Activated T-cell treated with anti-CD3 and anti-CD28 coated beads, Interleukin-2, amount 50 U/mL, for 1 hour (primary cell): Measurements from ENCODE around the gene CAMTA1.

Source experiments
- DNase-seq: peaks from one replicate; pipeline ENCODE4 v3.0.0-alpha.2; 2020

The CAMTA1 gene

DNA sequence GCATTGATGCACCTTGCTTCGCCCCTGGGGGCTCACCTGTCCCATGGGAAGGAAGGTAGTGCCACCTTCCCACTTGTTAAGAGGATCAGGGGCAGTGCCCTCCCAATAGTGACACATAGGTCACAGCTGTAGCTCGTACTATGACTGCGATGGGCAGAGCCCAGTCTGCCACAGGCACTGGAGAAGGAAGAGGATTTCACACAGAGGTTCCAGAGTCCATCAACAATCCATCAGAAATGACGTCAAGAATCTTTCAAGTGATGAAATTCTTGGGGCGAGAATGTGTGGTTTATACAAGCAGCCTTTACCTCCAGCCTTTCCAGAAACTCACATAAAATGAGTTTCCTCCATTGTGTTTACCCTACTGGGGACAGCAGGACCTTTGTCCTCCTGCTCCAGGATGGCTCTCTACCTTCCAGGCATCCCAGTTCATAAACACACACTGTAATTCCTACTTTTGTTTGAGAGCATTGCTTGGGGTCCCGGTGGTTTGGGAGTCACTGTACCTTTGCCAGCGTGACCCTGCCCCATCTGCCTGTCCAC, 725.2 kb downstream of the CAMTA1 start:
- no peak for DNase-seq

GRCh38 chr1:7511381-7511780, 726.1 kb downstream of the CAMTA1 start:
- no peak for DNase-seq

GRCh38 chr1:7513081-7513480, 727.8 kb downstream of the CAMTA1 start:
- no peak for DNase-seq

- DNase-seq: no peak
Observed at GRCh38 chr1:7515175-7515574, 729.9 kb downstream of the CAMTA1 start.

DNA sequence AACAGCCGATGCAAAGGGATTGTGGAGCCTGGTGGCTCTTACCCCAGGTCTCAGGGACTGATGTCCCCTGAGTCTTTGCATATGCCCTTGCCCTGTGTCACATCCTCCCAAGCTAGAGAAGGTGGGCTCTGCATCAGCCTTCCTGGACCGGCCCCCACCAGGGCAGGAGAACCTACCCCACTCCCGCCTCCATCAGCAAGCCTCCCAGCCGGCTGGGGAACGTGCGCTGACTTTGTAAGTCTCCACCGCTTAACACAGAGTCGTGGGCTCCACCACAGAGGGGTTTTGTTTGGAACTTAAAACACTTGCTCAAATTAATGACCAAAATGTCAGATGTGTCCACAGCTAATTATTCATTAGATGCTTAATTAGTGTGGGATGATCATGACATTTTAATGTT, 730.6 kb downstream of the CAMTA1 start:
- no peak for DNase-seq

DNA sequence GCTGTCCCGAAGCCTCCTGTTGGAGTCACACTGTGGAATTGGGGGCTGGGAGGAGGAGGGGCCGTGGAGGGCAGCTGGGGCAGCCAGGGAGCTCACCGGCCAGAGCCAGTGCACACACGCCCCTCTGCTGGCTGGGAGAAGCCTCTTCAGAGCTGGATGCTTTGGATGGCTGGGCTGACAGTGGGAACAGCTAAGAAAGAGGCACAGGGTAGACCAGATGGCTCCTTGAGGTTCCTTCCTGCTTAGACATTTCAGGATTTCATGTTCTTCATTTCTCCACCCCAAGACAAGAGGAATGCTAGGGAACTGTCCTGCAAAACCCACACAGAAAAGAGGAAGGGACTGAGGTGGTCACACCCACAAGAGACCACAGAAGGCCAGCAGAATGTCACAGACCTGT, 731.1 kb downstream of the CAMTA1 start:
- no peak for DNase-seq

DNA sequence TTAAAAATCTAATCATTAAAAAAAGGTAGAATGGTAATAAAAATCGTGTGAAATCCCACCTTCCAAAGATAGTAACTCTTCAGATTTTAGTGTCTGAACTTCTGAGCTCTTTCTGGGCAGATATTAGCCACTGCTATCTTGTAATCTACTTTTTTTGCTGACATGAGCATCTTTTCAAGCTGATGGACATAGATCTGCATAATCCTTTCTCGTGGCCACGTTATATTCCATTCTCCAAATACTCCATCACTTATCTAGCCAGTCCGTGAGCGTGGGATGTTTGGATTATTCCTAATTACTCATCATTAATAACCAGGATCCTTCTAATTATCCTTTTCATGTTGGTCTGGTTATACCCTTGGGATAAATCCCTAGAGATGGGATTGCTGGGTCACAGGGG, 731.7 kb downstream of the CAMTA1 start:
- DNase-seq: no peak

DNA sequence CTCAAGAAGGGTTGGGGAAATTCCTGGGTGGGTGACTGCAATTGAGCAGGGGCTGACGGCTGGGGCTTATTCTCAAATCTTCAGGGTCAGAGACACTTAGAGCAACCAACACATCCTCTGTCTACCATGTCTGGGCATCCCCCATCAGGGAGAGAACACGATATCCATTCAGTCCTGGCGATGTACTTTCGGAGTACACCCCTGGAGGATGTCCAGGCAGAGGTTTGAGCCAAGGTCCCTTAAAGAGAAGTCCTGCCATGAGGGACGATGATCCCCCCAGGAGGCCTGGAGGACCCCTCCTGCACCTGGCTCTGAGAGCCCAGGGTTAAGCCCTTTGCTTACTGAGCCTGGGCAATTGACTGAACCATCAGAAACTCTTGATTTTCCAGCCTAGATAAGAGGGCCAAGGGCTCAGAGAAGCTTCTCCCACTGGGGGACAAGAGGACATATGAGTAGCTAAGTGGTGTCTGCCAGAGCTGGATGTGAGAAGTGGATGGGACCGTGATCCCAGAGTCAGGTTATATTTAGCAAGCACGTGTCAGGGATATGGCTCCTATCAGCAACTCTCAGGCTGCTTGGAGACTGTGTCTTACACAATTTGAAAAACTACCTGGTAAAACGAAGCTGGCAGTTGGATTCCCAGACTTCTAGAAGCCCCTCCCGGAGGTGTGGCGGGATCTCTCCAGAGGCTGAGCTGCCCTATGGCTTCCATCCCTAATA, 732.5 kb downstream of the CAMTA1 start:
- DNase-seq: no peak

DNA sequence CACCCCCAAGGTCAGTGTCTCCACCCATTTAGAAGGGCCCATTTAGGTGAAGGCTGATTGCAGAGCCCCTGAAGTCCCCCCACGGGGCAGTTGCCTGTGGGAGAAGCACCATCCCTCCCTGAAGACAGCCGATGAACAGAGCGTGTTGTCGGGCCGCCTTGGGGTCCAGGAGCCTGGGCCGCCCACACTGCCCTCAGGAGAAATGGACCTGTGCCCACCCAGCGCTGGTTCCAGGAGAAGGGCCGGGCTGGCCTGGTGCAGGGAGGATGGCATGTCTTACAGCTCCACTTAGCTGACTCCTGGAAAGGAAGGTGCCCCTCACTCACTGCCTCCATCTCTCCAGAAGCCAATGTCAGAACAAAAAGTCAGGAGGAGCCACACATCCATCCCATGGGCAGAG, 733.2 kb downstream of the CAMTA1 start:
- DNase-seq: no peak

DNA sequence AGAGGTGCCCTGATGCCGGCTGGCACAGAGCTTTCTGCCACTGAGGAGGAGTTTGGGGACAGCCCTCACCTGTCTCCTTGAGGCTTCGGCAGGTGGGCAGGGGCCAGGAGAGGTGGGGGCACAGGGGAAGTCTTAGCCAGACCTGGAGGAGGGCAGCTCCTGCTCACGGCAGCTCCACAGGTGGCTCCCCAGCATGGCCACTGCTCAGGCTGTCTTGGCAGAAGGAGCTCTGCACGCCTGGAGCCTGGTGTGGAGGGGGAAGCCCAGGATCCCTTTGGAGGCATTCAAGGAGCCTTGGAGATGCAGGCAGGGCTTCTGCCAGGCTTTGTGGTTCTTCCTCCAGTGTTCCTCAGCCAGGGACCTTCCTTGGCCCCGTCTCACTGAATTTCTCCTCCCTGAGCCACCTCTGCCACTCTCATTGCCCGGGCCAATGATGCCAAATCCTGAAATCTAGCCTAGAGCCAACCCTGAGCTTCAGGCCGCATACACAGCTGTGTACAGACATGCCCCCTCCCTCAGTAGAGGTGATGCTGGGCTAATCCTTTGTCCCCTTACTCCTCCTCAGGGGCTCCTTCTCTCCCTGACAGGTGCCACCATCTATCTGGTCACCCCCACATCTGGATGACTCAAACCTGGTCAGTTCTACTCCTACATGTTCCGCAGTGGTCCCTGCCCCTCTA, 734.1 kb downstream of the CAMTA1 start:
- DNase-seq: no peak

GRCh38 chr1:7519861-7520395, 734.7 kb downstream of the CAMTA1 start:
- no peak for DNase-seq

DNA sequence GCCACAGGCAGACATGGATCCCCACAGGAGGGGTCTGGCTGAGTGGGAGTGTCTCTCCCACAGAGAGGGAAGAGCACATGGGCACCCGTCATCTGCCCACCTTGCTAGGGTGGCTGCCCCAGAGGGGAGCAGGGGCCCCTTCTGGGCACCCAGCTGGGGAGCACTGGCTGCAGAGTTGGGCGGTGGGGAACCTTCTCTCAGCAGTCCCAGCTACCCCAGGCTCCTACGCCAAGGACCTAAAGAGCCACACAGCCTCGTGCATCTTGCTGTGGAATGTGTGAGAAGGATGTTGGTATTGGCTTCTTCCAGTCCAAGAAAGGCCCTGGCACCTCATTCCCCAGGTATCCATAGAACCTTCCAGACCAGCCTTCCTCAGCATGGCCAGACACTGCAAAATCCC, 735.2 kb downstream of the CAMTA1 start:
- no peak for DNase-seq

DNA sequence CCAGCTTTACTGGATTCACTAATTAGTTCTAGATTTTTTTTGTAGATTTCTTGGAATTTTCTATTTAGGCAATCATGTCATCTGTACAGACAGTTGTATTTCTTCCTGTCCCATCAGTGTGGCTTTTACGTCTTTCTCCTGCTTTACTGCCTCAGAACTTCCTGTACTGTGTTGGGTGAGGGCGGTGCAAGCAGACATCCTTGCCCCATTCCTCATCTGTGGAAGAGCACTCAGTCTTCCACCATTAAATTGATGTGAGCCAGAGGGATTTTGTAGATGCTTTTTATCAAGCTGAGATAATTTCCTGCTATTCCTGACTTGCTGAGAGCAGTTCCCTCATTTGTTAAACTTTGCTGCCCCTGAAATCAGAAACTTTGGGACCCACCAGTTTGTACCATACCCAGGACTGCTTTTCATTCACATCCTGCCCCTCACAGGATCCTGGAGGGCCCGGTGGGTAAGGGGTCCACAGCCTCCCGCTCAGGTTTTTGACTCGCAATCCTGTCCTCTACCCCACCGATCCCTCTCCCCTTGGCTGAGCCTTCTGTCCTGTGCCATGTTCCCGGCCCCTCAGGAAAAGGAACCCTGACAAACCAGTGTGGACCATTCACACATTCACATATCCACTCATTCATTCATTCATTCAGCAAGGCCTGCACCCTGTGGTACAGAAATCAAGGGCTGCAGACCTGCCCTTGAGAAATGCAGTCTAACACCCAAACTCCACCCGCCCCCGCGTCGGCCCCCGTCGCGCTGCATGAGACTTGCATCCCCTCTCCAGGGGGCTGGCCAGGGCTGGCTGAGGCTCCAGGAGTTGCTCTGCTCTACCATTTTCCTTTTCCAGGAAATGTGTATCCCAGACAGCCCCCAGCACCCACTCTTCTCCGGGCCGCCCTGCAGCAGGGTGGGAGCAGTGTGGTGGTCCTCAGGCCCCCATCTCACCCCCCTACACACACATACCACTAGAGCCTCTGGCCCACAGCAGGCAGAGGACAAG, 739.4 kb downstream of the CAMTA1 start:
- DNase-seq: no peak

DNA sequence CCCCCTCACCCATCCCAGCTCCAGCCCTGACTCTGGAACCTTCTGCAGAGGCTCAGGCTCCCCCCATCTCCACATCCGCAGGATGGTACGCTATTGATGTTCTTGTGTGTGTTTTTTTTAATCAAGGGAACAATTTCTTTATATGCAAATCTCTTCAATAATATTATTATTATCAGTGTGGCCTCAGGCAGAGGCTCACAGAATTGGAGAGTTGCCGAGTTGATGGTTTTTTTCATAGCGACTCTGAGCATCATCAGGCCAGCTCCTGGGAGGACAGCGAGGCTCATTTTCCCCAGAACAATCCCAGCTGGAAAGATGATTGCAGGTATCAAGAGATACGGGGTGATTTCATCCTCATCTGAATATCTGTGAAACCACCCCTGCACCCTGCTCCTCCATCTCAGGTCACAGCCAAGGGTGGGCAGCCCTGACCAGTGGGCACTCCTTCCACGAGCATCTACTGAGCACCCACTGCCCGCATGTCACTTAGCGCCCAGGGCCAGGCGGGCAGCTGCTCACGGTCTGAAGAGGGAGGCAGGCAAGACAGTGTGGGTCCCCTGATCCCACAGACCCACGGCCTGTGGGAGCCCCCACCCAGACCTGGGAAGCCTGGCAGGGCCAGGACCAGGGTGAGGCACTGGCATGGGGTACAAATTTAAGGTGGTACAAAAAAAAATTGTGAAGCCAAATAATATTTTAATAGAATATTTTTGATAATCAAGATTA, 740.2 kb downstream of the CAMTA1 start:
- DNase-seq: no peak

DNA sequence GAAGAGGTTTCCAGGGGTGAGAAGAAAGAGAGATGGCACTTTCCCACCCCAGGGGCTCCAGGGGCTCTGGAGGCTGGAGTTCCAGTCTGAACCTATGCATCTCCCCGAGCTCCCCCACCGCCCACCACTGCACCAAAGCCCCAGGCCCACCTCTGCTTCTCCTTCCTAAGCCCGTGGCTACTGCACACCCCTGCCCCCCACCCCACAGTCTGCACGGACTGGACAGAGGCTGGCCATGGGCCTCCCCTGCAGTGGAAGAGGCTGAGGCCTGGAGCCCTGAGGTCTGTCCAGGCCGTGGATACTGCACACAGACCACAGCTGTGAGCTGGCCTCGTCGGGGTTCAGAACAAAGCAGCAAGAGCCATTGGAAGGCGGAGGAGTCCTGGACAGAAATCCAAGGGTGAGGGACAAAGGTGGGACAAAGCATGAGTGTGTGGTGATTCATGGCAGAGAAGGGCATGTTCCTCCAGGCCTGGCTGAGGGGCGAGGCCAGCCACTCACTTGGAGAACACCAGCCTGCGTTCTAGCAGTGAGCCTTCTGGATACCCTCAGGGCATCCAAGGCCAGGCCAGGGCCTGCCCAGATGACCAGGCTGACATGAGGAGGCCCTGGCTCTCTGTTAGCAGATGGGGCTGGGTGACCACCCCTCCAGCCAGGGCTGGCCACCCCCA, 741.1 kb downstream of the CAMTA1 start:
- DNase-seq: no peak

DNA sequence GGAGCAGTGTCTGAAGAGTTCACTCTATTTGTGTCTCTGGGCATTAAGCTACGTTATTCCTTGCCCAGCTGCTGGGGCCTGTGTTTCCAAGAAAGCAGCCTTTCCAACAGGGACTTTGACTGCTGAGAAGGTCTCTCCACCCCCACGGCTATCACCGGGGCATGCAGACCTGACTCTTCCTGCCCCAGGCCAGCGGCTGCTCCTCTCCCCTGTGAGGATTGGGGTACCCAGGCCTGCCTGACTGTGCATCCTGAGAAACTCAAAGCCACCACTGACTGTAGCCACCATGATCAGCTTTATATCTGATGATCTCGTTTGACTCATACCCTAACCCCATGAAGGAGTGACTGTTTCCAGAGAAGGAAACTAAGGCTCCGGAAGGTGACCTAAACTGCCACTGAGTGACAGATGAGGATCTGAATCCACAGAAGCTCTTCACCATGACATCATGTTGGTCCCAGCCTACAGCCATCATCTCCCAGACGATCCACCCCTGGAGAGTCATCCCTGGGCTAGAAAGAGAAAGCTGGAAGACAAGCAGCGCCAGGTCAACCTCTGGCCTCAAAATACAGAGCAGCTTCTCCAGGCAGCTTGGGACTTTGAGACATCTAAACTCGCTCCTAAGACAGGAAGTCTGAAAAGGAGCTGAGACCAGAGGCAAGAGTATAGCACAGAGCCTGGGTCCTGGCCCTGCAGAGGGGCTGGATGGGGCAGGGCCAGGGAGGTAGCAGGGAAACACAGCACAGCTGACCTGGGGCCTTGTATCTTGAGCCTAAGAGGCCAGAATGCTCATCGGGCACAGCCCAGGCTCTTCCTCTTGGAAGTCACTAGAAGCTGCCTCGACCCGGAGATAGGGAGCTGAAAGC, 741.8 kb downstream of the CAMTA1 start:
- no peak for DNase-seq

- no peak for DNase-seq
Observed at GRCh38 chr1:7527733-7528045, 742.4 kb downstream of the CAMTA1 start.

- no peak for DNase-seq
Observed at GRCh38 chr1:7528386-7529198, 743.3 kb downstream of the CAMTA1 start.

GRCh38 chr1:7529917-7530316, 744.7 kb downstream of the CAMTA1 start:
- DNase-seq: no peak
